ENCODE data around the gene ZNF516.

The ZNF516 gene

GRCh38 chr18:76391038-76391437 is 104.0 kb downstream of the ZNF516 start:
- Histone ChIP-seq H3K9ac (ENCODE audit: low read depth, low read length) (no peak overlapping the region), H3K36me3 (ENCODE audit: control insufficient read depth, insufficient read depth, low read length) (no peaks in the 10 kb centered on the region), H3K4me1 (ENCODE audit: control insufficient read depth, insufficient read depth, low read length) (no peaks in the 10 kb centered on the region), H3K4me3 (ENCODE audit: low read depth, low read length) (no peak overlapping the region), H3K9me3 (ENCODE audit: control insufficient read depth, insufficient read depth, low read length) (no peaks in the 10 kb centered on the region), H3K27me3 (ENCODE audit: control insufficient read depth, insufficient read depth, low read length) (no peaks in the 10 kb centered on the region)

GRCh38 chr18:76390452-76391035 is 104.5 kb downstream of the ZNF516 start:
- Histone ChIP-seq H3K9ac (ENCODE audit: low read depth, low read length) (no peak overlapping the region), H3K36me3 (ENCODE audit: control insufficient read depth, insufficient read depth, low read length) (no peaks in the 10 kb centered on the region), H3K4me1 (ENCODE audit: control insufficient read depth, insufficient read depth, low read length) (no peaks in the 10 kb centered on the region), H3K27me3 (ENCODE audit: control insufficient read depth, insufficient read depth, low read length) (no peaks in the 10 kb centered on the region), H3K4me3 (ENCODE audit: low read depth, low read length) (no peak overlapping the region), H3K9me3 (ENCODE audit: control insufficient read depth, insufficient read depth, low read length) (no peaks in the 10 kb centered on the region)

GRCh38 chr18:76389716-76390115 is 105.3 kb downstream of the ZNF516 start:
- Histone ChIP-seq H3K4me3 (ENCODE audit: low read depth, low read length) (no peak overlapping the region), H3K4me1 (ENCODE audit: control insufficient read depth, insufficient read depth, low read length) (no peaks in the 10 kb centered on the region), H3K36me3 (ENCODE audit: control insufficient read depth, insufficient read depth, low read length) (no peaks in the 10 kb centered on the region), H3K27me3 (ENCODE audit: control insufficient read depth, insufficient read depth, low read length) (no peaks in the 10 kb centered on the region), H3K9me3 (ENCODE audit: control insufficient read depth, insufficient read depth, low read length) (no peaks in the 10 kb centered on the region), H3K9ac (ENCODE audit: low read depth, low read length) (no peak overlapping the region)

- Histone ChIP-seq H3K9ac (ENCODE audit: low read depth, low read length) (no peak overlapping the region), H3K9me3 (ENCODE audit: control insufficient read depth, insufficient read depth, low read length) (no peaks in the 10 kb centered on the region), H3K4me3 (ENCODE audit: low read depth, low read length) (no peak overlapping the region), H3K4me1 (ENCODE audit: control insufficient read depth, insufficient read depth, low read length) (no peaks in the 10 kb centered on the region), H3K36me3 (ENCODE audit: control insufficient read depth, insufficient read depth, low read length) (no peaks in the 10 kb centered on the region), H3K27me3 (ENCODE audit: control insufficient read depth, insufficient read depth, low read length) (no peaks in the 10 kb centered on the region)
These were observed 106.1 kb downstream of the ZNF516 start for GRCh38 chr18:76388891-76389423.

- H3K36me3 ChIP-seq (ENCODE audit: control insufficient read depth, insufficient read depth, low read length) = no peaks in the 10 kb centered on the region
These were observed 106.8 kb downstream of the ZNF516 start for GRCh38 chr18:76388261-76388660.

GRCh38 chr18:76387608-76388007 is 107.4 kb downstream of the ZNF516 start:
- Histone ChIP-seq H3K9me3 (ENCODE audit: control insufficient read depth, insufficient read depth, low read length) (no peaks in the 10 kb centered on the region), H3K27me3 (ENCODE audit: control insufficient read depth, insufficient read depth, low read length) (no peaks in the 10 kb centered on the region), H3K4me1 (ENCODE audit: control insufficient read depth, insufficient read depth, low read length) (no peaks in the 10 kb centered on the region), H3K36me3 (ENCODE audit: control insufficient read depth, insufficient read depth, low read length) (no peaks in the 10 kb centered on the region), H3K9ac (ENCODE audit: low read depth, low read length) (no peak overlapping the region), H3K4me3 (ENCODE audit: low read depth, low read length) (no peak overlapping the region)

More at GRCh38 chr18:76388261-76388660, 106.8 kb downstream of the ZNF516 start:
- Histone ChIP-seq H3K9me3 (ENCODE audit: control insufficient read depth, insufficient read depth, low read length) (no peaks in the 10 kb centered on the region), H3K4me1 (ENCODE audit: control insufficient read depth, insufficient read depth, low read length) (no peaks in the 10 kb centered on the region), H3K27me3 (ENCODE audit: control insufficient read depth, insufficient read depth, low read length) (no peaks in the 10 kb centered on the region), H3K9ac (ENCODE audit: low read depth, low read length) (no peak overlapping the region), H3K4me3 (ENCODE audit: low read depth, low read length) (no peak overlapping the region)

- Histone ChIP-seq H3K4me3 (ENCODE audit: low read depth, low read length) (no peak overlapping the region), H3K36me3 (ENCODE audit: control insufficient read depth, insufficient read depth, low read length) (no peaks in the 10 kb centered on the region)
These were observed 108.2 kb downstream of the ZNF516 start for GRCh38 chr18:76386886-76387285.

GRCh38 chr18:76386071-76386470 is 109.0 kb downstream of the ZNF516 start:
- no peaks in the 10 kb centered on the region for H3K9me3 ChIP-seq (ENCODE audit: control insufficient read depth, insufficient read depth, low read length)
- no peaks in the 10 kb centered on the region for H3K4me1 ChIP-seq (ENCODE audit: control insufficient read depth, insufficient read depth, low read length)
- no peaks in the 10 kb centered on the region for H3K27me3 ChIP-seq (ENCODE audit: control insufficient read depth, insufficient read depth, low read length)
- H3K4me3 ChIP-seq (ENCODE audit: low read depth, low read length) = no peak overlapping the region
- no peaks in the 10 kb centered on the region for H3K36me3 ChIP-seq (ENCODE audit: control insufficient read depth, insufficient read depth, low read length)
- H3K9ac ChIP-seq (ENCODE audit: low read depth, low read length) = no peak overlapping the region

More at GRCh38 chr18:76386886-76387285, 108.2 kb downstream of the ZNF516 start:
- no peak overlapping the region for H3K9ac ChIP-seq (ENCODE audit: low read depth, low read length)
- H3K27me3 ChIP-seq (ENCODE audit: control insufficient read depth, insufficient read depth, low read length) = no peaks in the 10 kb centered on the region
- H3K4me1 ChIP-seq (ENCODE audit: control insufficient read depth, insufficient read depth, low read length) = no peaks in the 10 kb centered on the region
- no peaks in the 10 kb centered on the region for H3K9me3 ChIP-seq (ENCODE audit: control insufficient read depth, insufficient read depth, low read length)

GRCh38 chr18:76385681-76385975 is 109.4 kb downstream of the ZNF516 start:
- H3K9me3 ChIP-seq (ENCODE audit: control insufficient read depth, insufficient read depth, low read length) = no peaks in the 10 kb centered on the region
- H3K4me1 ChIP-seq (ENCODE audit: control insufficient read depth, insufficient read depth, low read length) = no peaks in the 10 kb centered on the region
- no peaks in the 10 kb centered on the region for H3K27me3 ChIP-seq (ENCODE audit: control insufficient read depth, insufficient read depth, low read length)
- H3K36me3 ChIP-seq (ENCODE audit: control insufficient read depth, insufficient read depth, low read length) = no peaks in the 10 kb centered on the region
- H3K4me3 ChIP-seq (ENCODE audit: low read depth, low read length) = no peak overlapping the region
- H3K9ac ChIP-seq (ENCODE audit: low read depth, low read length) = no peak overlapping the region

GRCh38 chr18:76384861-76385680 is 110.0 kb downstream of the ZNF516 start:
- no peaks in the 10 kb centered on the region for H3K9me3 ChIP-seq (ENCODE audit: control insufficient read depth, insufficient read depth, low read length)
- H3K9ac ChIP-seq (ENCODE audit: low read depth, low read length) = no peak overlapping the region
- no peak overlapping the region for H3K4me3 ChIP-seq (ENCODE audit: low read depth, low read length)
- H3K4me1 ChIP-seq (ENCODE audit: control insufficient read depth, insufficient read depth, low read length) = peaks cover 2% of the 10 kb centered on the region
- H3K36me3 ChIP-seq (ENCODE audit: control insufficient read depth, insufficient read depth, low read length) = no peaks in the 10 kb centered on the region
- no peaks in the 10 kb centered on the region for H3K27me3 ChIP-seq (ENCODE audit: control insufficient read depth, insufficient read depth, low read length)

- Histone ChIP-seq H3K36me3 (ENCODE audit: control insufficient read depth, insufficient read depth, low read length) (peaks cover 4% of the 10 kb centered on the region), H3K4me1 (ENCODE audit: control insufficient read depth, insufficient read depth, low read length) (peaks cover 2% of the 10 kb centered on the region), H3K9ac (ENCODE audit: low read depth, low read length) (no peak overlapping the region), H3K9me3 (ENCODE audit: control insufficient read depth, insufficient read depth, low read length) (no peaks in the 10 kb centered on the region), H3K4me3 (ENCODE audit: low read depth, low read length) (no peak overlapping the region), H3K27me3 (ENCODE audit: control insufficient read depth, insufficient read depth, low read length) (no peaks in the 10 kb centered on the region)
These were observed 110.8 kb downstream of the ZNF516 start for GRCh38 chr18:76384114-76384790.

All from iPS-15b (cell line).